OCI-M2 (cell line): Measurements from ENCODE around the gene PHETA1.
"Not testable (repeated sequence)": the region's sequence is repeated elsewhere in the genome, so short reads cannot be mapped to it uniquely, and the experiment has no call there.

Experiments used
- DNase-seq: peaks from one replicate; lab custom pipeline; 2025; ENCODE audit not compliant: unreplicated experiment; lab: John Stamatoyannopoulos, UW

The PHETA1 gene

DNA sequence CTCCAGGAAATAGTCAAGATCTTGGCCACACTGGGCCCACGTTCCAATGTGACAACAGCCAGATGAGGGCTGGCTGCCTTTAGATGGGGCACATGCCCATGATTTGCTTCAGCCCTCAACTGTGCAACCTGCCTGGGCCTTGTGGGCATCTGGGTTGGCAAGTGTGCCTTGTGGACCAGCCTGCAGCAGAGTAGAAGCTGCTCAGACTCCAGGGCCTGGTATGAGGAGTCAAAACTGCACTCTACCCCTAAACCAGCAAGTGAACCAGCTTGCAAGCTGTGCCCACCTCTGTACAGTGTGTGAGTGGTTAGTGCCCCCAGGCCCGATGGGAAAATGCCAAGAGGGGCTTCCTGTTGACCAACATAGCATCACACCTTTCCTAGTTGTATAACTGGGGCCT lies 17.9 kb downstream of the PHETA1 start:
- DNase-seq, result no peak

GRCh38 chr12:111349748-111350520 lies 19.0 kb downstream of the PHETA1 start:
- DNase-seq, result no peak

DNA sequence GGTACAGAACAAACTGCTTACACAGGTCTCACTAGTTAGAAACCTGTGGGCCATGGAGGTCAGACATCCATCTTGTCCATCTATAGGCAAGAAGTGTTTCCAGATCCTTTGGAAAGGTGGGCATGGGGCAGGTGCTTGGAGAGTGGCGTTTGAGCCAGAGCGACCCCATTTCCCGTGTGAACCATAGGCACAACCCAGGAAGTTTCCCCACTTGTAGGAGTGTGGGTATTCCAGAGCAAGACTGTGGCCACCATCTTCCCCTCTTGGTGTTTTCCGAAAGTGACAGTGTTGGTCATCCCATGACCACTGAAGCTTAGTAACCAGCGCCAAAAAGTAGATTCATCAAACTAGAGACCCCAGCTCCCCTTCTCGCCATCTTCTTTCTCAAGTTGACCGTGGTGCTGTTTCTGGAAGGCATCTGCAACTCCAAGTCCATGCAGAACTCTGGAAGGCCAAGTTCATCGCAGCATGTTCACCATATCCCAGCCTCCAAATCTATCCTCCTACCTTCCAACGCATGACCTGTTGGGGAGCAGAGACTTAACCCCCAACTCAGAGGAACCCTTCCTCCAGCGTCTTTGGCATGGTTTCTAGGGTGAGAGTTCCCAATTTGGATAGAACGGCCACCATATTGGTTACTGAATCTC lies 19.7 kb downstream of the PHETA1 start:
- DNase-seq, result no peak

- no peak for DNase-seq
These were observed 20.8 kb downstream of the PHETA1 start for GRCh38 chr12:111347891-111348644.

DNA sequence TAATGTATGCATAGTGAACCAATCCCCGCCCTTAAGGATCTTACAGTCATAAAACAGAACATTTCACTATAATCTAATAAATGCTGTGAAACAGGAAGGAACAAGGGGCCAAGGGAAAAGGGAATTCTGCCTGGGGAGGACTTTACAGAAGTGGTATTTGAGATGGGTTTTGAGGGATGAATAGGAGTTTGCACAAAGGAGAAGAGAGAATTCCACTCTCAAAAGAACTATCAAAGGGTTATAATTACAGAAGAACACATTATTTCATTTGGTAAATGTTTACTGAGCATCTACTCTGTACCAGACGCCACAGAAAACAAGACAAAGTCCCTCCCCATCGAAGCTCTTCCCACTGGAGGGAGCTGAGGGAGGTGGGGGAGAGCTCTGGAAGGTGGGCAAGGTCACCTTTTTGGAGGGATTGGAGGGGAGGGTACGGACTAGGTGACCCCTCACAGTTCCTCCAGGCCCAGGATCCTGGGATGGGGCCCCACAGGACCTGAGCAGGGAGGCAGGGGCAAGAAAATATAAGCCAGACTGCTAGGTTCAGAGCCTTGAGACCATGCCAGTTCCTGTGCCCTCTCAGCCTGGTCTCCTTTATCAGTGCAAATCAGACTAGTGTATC lies 24.5 kb downstream of the PHETA1 start:
- DNase-seq, result no peak

- DNase-seq, result no peak
These were observed 25.7 kb downstream of the PHETA1 start for GRCh38 chr12:111343181-111343580.

- DNase-seq, result no peak
These were observed 26.5 kb downstream of the PHETA1 start for GRCh38 chr12:111342376-111342775.

DNA sequence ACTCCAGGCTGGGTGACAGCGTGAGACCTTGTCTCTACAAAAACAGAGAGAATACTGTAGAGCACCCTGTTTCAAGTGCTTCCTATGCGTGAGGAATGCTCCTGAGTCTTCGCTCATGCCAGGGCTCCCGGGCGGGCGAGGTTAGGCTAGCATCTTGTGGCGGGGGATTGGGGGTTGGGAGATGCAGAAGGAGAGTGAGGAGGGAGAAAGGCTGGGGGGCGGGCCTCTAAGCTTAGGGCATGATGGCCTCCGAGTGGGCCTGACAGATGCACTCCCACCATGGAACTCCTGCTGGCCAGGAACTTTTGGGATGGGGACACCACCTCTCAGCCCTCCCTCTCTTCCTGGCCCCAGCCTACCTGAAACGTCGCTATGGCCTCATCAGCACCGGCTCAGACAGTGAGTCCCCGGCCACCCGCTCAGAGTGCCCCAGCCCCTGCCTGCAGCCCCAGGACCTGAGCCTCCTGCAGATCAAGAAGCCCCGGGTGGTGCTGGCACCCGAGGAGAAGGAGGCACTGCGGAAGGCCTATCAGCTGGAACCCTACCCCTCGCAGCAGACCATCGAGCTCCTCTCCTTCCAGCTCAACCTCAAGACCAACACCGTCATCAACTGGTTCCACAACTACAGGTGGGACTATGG lies 27.3 kb downstream of the PHETA1 start:
- no peak for DNase-seq

- not testable (repeated sequence) for DNase-seq
These were observed 28.2 kb downstream of the PHETA1 start for GRCh38 chr12:111340680-111341079.

DNA sequence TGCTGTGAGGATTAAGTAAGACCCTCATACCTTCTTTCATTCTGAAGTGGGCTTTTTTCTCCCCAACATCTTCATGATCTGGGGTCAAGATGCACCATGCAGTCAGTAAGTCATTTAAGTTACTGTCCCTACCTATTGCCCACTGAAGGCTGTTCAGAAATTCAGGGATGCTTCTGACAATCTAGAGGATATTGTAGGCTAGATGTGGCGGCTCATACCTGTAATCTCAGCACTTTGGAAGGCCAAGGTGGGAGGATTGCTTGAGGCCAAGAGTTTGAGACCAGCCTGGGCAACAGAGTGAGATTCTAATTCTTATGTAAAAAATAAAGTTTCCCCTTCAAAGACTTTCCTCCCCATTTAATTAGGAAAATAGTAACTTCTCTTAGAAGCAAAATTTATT lies 28.7 kb downstream of the PHETA1 start:
- DNase-seq, result no peak

DNA sequence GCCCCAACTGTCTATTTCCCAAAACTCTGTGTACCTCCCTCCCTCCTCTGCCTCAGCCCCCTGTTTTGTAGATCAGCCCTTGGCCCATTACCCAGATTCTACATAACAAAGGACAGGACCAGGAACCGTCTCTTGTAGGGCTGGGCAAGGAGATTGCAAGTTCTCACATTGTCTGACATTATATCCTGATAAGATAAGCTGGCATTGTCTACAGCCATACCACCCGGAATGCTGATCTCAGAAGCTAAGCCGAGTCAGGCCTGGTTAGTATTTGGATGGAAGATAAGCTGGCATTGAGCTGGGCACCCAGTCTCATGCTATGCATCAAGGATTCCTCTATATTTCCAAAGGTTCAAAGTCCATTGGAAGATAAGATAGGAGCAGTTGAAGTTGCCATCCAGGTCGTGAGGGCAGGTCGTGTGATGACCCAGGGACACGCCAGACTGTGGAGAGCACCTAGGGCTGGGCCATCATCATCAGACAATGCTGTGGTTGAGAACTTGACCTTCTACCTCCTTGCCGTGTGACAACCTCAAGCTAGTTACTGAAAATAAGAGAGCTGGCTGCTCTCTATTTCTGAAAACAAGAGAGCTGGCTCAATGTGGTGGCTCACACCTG lies 29.5 kb downstream of the PHETA1 start:
- no peak for DNase-seq

DNA sequence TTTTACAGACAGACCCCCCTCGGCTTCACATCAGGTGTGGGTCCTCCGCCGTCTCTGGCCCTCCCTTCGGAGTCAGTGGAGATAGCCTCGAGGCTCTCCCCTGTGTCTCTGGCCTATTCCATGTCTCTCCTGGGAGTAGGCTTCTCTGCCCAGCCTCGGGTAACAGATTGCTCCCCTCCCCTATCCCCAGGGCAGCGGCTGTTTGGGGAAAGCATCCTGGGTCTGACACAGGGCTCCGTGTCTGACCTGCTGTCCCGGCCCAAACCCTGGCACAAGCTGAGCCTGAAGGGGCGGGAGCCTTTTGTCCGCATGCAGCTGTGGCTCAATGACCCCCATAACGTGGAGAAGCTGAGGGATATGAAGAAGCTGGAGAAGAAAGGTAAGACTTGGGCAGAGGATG lies 30.8 kb downstream of the PHETA1 start:
- DNase-seq, result no peak

DNA sequence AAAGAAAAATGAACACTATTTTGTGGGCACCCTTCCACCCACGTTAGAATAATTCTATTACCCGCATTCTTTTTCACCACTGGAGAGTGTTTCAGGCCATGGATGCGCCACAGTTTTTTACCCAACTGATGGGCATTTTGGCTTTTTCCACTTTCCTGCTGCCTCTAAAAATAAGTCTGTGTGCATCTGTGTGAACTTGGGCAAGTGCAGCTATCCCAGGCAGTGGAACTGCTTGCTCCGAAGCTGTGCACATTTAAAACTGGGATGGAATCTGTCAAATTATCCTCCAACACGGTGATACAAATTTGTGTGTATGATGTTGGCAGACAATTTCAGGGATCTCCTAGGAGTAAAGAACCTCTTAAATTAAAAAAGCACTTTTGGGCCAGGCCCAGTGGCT lies 31.5 kb downstream of the PHETA1 start:
- DNase-seq, result no peak

DNA sequence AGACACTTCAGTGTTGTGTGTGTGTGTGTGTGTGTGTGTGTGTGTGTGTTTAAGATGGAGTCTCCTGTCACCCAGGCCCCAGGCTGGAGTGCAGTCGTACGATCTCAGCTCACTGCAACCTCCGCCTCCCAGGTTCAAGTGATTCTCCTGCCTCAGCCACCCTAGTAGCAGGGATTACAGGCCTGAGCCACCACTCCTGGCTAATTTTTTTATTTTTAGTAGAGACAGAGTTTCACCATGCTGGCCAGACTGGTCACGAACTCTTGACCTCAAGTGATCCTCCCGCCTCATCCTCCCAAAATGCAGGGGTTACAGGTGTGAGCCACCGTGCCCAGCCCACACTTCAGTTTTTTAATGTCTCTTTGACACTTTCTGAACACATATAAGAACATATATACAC lies 32.5 kb downstream of the PHETA1 start:
- DNase-seq, result not testable (repeated sequence)

DNA sequence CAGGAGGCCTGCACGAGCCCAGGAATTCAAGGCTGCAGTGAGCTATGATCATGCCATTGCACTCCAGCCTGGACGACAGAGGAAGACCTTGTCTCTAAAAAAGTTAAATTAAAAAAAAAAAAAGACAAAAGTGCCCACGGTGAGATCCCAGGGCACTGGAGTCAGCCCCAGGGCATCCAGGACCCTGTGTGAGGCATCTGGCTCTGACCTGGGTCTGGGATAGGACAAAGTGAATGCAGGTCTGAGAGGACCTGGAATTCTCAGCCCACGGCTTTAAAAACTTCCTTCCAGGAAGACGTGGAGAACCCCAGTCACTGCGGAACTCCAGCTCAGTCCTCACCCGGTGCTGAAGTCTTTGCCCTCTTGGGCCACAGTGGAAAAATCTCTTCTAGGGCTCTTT lies 33.1 kb downstream of the PHETA1 start:
- DNase-seq, result no peak

DNA sequence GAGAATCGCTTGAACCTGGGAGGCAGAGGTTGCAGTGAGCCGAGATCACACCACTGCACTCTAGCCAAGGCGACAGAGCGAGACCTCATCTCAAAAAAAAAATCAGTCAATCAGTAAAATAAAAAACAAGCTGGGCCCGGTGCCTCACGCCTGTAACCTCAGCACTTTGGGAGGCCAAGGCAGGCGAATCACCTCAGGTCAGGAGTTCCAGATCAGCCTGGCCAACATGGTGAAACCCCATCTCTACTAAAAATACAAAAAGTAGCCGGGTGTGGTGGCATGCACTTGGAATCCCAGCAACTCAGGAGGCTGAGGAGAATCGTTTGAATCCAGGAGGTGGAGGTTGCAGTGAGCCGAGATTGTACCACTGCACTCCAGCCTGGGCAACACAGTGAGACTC lies 33.6 kb downstream of the PHETA1 start:
- DNase-seq, result not testable (repeated sequence)

GRCh38 chr12:111334393-111334915 lies 34.4 kb downstream of the PHETA1 start:
- no peak for DNase-seq

- DNase-seq, result peak; percentile 0
These were observed 37.8 kb downstream of the PHETA1 start for GRCh38 chr12:111330800-111331752.

- DNase-seq, result no peak
These were observed 40.8 kb downstream of the PHETA1 start for GRCh38 chr12:111328138-111328537.
